ENCODE measurements around the gene PAGE2B. TPM values are rescaled to one million over a fixed set of nuclear protein-coding genes. Genes with fewer than 3 reads are reported as not detected.

The PAGE2B gene
- total and polyA plus RNA-seq, 2 donors (not counting 1 experiment from before 2014, with no cell fraction given), result 0.67 TPM; not detected in 1

- H3K9ac ChIP-seq (ENCODE audit: low read length), result peak overlapping the region; percentile 30
- no peaks in the 10 kb centered on the region for H3K36me3 ChIP-seq (replicated peaks in 1 of 2; ENCODE audit: control extremely low read depth in 1 of 2, control insufficient read depth in 1 of 2, extremely low read depth in 1 of 2, insufficient read depth in 2 of 2, low read length in 1 of 2)
- POLR2A ChIA-PET, result no interaction called here
- peak overlapping the region; percentile 50 for H2AFZ ChIP-seq (ENCODE audit: insufficient read depth, low read depth, low read length, poor library complexity, severe bottlenecking)
- intact Hi-C loops (cut with micrococcal nuclease), result loop anchor here (1.0 to 10.0 kb wide), 6 partner anchors 104 to 1740 kb away; partner anchors contain the start of genes HUWE1 and MAGED2
- peak overlapping the region in 3 of 5 experiments; percentile 18 to 24 (median 18) for H3K4me3 ChIP-seq (ENCODE audit: control extremely low read depth in 1 of 5, extremely low read depth in 1 of 5, insufficient read depth in 1 of 5, low read depth in 2 of 5, low read length in 4 of 5)
- DNase-seq (peak; percentile 40), ATAC-seq (ENCODE audit: low read depth) (peak; percentile 43)
- H3K27ac ChIP-seq (ENCODE audit: low read length in 2 of 2), result no peak overlapping the region
- H3K27ac Mint-ChIP-seq, result no peak overlapping the region
- no peaks in the 10 kb centered on the region for H3K9me3 ChIP-seq (ENCODE audit: control extremely low read depth in 1 of 3, control insufficient read depth in 2 of 3, insufficient read depth in 1 of 3, low read length in 2 of 3)
- CTCF ChIA-PET, result interaction anchor here (0.6 to 1.9 kb wide), 10 partner anchors 47 to 1740 kb away, joined by 3 to 12 read pairs (median 4); partner anchors contain the start of genes APEX2 and RRAGB
- H3K27me3 ChIP-seq (replicated peaks in 1 of 4; ENCODE audit: control extremely low read depth in 1 of 4, control insufficient read depth in 3 of 4, insufficient read depth in 4 of 4, low read length in 3 of 4), result no peaks in the 10 kb centered on the region
- H3K27me3 Mint-ChIP-seq, result no peaks in the 10 kb centered on the region
- no peaks in the 10 kb centered on the region for H3K79me2 ChIP-seq (ENCODE audit: control insufficient read depth, insufficient read depth, low read length)
- no CpG with 5 or more reads among the region's 7 CpGs for WGBS (ENCODE audit: insufficient coverage)
- no peaks in the 10 kb centered on the region for H4K20me1 ChIP-seq (ENCODE audit: control insufficient read depth, insufficient read depth, low read length, poor library complexity, severe bottlenecking)
- H3K4me1 ChIP-seq (ENCODE audit: control insufficient read depth in 2 of 2, insufficient read depth in 2 of 2, low read length in 2 of 2), result peaks cover 6 to 7% of the 10 kb centered on the region in 2 donors
- no peak for TF ChIP-seq CTCF (IDR thresholded peaks at IDR 0.05)
- no peak for TF ChIP-seq EZH2 (IDR thresholded peaks at IDR 0.05; ENCODE audit: borderline replicate concordance, insufficient read depth, low read depth, low read length, poor library complexity, severe bottlenecking)
- H3K4me3 Mint-ChIP-seq, result peak overlapping the region; percentile 78
- peak overlapping the region; percentile 52 for H3K4me2 ChIP-seq (replicated peaks; ENCODE audit: low read depth, low read length, poor library complexity, severe bottlenecking)
- no peaks in the 10 kb centered on the region for H3K9me3 Mint-ChIP-seq (ENCODE audit: insufficient read depth)
- H3K4me1 Mint-ChIP-seq, result peaks cover 10% of the 10 kb centered on the region
Observed at GRCh38 chrX:55056820-55057674, 17.8 kb upstream of the PAGE2B start.
